C1 segment of cervical spinal cord (tissue), 14 donors: ENCODE measurements around the gene IFT27.

Experiments
- DNase-seq, 14 donors: peaks; one replicate each; lab custom pipeline; 2025; lab: John Stamatoyannopoulos, UW

The IFT27 gene

GRCh38 chr22:36725366-36726006, 50.4 kb downstream of the IFT27 start:
- no peak for DNase-seq

GRCh38 chr22:36724836-36725235, 51.1 kb downstream of the IFT27 start:
- DNase-seq = no peak

GRCh38 chr22:36722055-36722454, 53.9 kb downstream of the IFT27 start:
- no peak for DNase-seq

- no peak for DNase-seq
Observed at GRCh38 chr22:36715647-36716046, 60.3 kb downstream of the IFT27 start.

- no peak for DNase-seq
Observed at GRCh38 chr22:36714110-36714509, 61.8 kb downstream of the IFT27 start.

GRCh38 chr22:36713436-36713835, 62.5 kb downstream of the IFT27 start:
- no peak for DNase-seq
